Stromal cell of bone marrow (primary cell): ENCODE results near the gene ZNRD2.

Source experiments
- DNase-seq: peaks from one replicate; pipeline ENCODE4 v3.0.0-alpha.2; 2012; ENCODE audit warnings: low read depth

ZNRD2 gene

GRCh38 chr11:65573391-65574079 is 3.3 kb downstream of the ZNRD2 start:
- DNase-seq = no peak

DNA sequence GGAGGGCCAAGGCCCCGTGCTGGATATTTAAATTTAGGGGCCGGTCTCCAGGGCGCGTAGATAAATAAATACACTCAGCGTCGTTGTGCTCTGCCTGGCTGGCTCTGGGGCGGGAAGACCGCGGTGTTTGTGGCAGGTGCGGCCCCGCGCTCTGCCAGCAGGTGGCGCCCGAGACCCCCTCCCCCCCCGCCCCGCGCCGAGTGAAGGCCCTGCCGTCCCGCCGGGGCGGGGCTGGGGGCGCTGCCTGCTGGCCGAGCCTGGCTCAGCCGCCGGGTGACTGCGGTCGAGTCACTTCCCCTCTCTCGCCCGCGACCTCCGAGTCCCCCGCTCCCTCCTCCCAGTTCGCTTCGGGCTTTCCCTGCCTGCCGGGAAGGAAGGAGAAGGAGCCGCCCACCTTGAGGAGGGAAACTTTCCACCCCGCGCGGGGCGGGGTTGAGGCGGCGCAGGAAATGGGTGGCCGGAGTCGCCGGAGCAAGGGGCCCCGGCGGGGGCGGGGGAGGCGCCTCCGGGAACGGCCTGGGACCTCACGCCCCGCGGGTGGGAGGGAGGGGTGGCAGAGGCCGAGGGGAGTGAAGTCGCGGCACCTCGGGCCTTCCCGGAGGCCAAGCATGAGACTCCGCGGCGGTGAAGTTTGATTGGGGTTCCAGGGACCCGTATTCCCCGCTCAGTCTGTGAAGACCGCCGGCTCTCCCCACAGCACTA is 4.0 kb downstream of the ZNRD2 start:
- DNase-seq = peak; percentile 91

DNA sequence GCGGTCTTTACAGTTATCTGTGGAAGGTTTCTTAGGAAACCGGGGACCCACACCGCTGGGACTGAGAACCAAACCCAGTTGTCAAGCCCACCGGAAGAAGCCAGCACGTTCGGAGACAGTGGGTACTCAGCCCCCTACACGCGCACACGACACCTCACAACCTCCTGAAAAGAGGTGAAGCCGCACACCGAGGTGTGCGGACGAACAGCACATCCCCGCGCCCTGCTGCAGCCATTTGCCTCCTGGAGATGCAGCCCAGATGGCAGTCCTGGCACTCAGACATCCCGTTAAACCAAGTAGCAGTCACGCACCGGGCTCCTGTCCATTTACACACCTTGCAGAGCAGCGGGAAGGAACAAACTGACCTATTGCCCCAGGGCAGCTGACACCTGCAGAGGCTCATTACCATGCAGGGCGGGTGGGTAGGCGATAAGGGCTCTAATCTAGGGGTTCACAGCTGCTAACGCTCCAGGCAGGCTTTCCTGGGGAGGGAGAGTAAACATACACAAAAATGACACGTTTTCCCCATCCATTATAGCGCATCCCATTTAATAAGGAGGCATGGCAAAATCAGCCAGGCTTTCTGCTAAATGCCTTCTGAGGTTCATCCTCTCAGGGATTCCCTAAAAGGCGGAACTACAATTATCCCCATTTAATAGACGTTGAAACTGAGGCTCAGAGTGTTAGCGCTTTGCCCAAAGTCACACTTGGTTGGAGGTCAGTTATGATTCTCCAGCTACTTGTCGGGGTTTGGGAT is 4.7 kb downstream of the ZNRD2 start:
- DNase-seq = no peak

GRCh38 chr11:65575568-65576231 is 5.4 kb downstream of the ZNRD2 start, which contains the start of gene EHBP1L1:
Gene EHBP1L1 (plus strand): TSS chr11:65576053. CDS start chr11:65576303, 250 bp downstream.
- no peak for DNase-seq

- DNase-seq = no peak
These were observed 6.1 kb downstream of the ZNRD2 start for GRCh38 chr11:65576232-65576866.

DNA sequence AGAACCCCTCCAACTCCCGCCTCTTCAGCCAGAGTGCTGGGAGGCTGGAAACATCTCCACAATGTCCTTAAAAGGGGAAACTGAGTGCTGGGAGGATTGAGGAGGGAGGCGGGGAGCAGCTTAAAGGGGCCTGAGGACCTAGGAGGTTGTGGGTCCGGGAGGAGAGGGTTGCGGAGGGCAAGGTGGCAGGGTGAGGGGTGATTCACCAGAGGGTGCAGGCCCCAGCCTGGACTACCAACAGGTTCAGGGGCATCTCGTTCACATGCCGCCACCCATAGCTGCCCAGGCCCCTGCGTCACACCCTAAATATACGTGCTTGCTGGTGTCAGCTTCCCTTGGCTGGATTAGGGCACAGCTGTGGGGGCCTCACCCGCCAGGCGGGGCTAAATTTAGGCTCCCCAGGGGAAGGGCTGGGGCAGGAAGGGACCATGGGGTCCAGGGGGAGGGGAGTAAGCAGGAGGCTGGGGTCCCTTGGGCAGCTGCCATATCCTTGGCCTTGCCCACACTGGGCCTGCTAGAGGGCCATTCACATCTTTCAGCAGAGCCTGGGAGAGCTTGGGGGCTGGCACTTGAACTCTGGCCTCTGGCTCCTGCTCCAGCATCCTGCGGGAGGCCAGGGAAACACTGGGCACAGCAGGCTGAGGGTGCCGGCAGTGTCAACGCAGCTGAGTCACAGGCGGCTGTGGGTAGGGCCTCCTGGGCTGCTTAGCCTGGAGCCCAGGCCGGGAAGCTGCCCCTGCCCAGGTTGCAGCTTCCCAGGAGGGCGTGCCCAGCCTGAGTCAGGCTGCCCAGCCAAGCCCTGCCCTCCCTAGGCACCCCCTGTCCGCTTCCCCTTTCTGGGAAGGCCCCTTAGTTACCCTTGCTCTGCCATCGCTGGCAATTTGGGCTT is 6.8 kb downstream of the ZNRD2 start:
- no peak for DNase-seq

- DNase-seq = no peak
These were observed 7.5 kb downstream of the ZNRD2 start for GRCh38 chr11:65577756-65578109.

- DNase-seq = no peak
These were observed 7.9 kb downstream of the ZNRD2 start for GRCh38 chr11:65578134-65578533.

DNA sequence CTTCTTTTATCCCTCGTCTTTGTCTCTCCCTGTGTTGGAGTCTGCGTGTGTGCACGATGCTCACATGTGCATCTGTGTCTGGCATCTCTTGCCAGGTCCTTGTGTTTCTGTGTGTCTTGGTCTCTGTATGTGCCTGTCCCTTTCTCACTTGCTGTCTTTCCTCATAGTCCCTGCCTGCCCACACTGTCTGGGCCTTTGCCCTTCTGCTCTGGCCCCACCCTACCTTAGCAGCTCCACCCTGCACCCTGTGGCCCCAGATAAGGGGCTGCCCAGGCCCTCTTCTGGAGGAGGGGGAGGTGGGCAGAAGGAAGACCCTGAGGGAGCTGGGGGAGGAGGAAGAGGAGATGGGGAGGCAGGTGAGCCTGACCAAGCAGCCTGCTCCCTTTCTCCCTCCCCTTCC is 8.4 kb downstream of the ZNRD2 start:
- DNase-seq = no peak

- no peak for DNase-seq
These were observed 9.0 kb downstream of the ZNRD2 start for GRCh38 chr11:65579291-65579690.

- DNase-seq = no peak
These were observed 9.9 kb downstream of the ZNRD2 start for GRCh38 chr11:65580031-65580692.

GRCh38 chr11:65580756-65581155 is 10.5 kb downstream of the ZNRD2 start:
- DNase-seq = no peak

- no peak for DNase-seq
These were observed 11.7 kb downstream of the ZNRD2 start for GRCh38 chr11:65581928-65582327.

GRCh38 chr11:65583589-65583988 is 13.3 kb downstream of the ZNRD2 start:
- no peak for DNase-seq

- DNase-seq = no peak
These were observed 13.8 kb downstream of the ZNRD2 start for GRCh38 chr11:65584106-65584505.

DNA sequence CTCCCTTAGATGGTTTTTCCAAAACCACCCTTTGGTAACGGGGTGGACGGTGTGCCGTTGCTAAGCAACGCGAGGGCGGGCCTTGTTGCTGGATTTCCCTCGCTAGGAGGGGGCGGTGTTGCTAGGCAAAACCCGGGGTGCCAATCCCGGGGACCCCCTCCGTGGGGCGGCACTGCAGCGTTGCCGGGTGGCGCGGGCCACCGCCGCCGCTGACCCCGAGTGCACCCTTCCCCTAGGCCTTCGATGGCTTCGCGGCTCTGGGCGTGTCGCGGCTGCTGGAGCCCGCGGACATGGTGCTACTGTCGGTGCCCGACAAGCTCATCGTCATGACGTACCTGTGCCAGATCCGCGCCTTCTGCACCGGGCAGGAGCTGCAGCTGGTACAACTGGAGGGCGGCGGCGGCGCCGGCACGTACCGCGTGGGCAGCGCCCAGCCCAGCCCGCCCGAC is 14.5 kb downstream of the ZNRD2 start:
- no peak for DNase-seq

GRCh38 chr11:65585396-65586246 is 15.3 kb downstream of the ZNRD2 start:
- DNase-seq = no peak

DNA sequence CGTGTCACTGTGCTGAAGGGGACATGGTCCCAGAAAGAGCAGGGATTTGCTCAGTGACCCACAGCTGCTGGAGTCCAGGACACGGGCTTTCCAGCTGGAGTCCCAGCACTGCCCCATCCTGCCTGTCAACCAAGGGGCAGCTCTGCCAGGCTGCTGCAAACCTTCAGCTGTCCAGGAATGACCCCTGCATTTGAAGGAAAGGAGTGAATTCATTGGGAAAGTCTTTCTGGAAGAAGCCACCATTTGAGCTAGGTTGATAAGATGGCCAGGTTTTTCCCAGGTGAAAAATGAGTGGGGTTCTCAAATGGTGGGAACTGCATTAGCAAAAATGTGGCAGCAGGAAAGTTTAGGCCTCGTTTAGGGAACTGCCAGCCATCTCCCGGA is 16.0 kb downstream of the ZNRD2 start:
- no peak for DNase-seq

DNA sequence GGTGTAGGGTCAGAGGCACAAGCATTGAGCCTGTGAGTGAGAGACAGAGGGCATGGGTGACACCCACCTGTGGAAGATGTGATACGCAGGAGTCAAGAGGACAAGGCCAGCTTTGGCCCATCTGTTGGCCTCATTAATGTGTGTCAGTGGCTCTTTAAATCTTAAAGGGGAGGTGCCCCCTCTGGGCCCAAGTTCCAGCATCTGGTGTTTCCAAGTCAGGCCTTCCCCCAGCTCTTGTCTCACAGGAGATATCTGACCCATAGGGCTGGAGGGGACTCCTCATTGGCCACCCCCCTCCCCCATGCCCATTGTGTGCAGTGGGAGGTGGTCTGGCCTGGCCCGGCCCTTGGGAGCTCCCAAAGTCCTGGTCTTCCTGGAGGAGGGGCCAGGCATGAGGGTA is 16.4 kb downstream of the ZNRD2 start:
- DNase-seq = no peak
